Measurements from ENCODE around the gene EPN1. TPM values are rescaled to one million over a fixed set of nuclear protein-coding genes. Genes with fewer than 3 reads are reported as not detected.
A peak's percentile ranks its signal among the peaks of the same experiment; 100 is the strongest.

The EPN1 gene
- total and polyA plus RNA-seq, 9 of the 15 experiments (the other 6 are each of a cell fraction or from before 2014, with no cell fraction given) = 0.08 to 138 (median 12.7) TPM

- no peak for TF ChIP-seq REST (IDR thresholded peaks at IDR 0.05; ENCODE audit: borderline replicate concordance)
- TF ChIP-seq REST (CRISPR knock-in tag; IDR thresholded peaks at IDR 0.05; ENCODE audit: low read depth) = 0 out of 2 replicates have a peak, but pooled peaks have one; percentile 65
- peak; percentile 48; the same call in 1 of the 2 replicates for TF ChIP-seq CBX1 (IDR thresholded peaks at IDR 0.05; ENCODE audit: low read depth)
- TF ChIP-seq ERF (CRISPR knock-in tag; IDR thresholded peaks at IDR 0.05) = no peak
- TF ChIP-seq ZNF41 (CRISPR knock-in tag; conservative IDR thresholded peaks at IDR 0.05) = no peak
- TF ChIP-seq ZNF445 (CRISPR knock-in tag; IDR thresholded peaks at IDR 0.05; ENCODE audit: low read depth) = no peak
- peak; percentile 75 for TF ChIP-seq ZNF407 (IDR thresholded peaks at IDR 0.05; ENCODE audit: low read depth)
Measured at GRCh38 chr19:55674841-55675660, at the start of gene EPN1 (continued).
